OCI-LY7 (cell line): Measurements from ENCODE around the gene HSPH1.

Experiments used
- EZH2phosphoT487 ChIP-seq: fragments of 200-600 bp; sonication (generic); IDR thresholded peaks from 2 replicates; pipeline ENCODE4 v1.6.1; 2018; ENCODE audit warnings: low read depth, borderline replicate concordance, mild to moderate bottlenecking, mixed run types, antibody characterized with exemption, low read length, moderate library complexity, mixed read lengths
- TF ChIP-seq, protein P1 (sequence below): fragments of 200-600 bp; sonication (generic); conservative IDR thresholded peaks from 2 replicates; pipeline ENCODE4 v1.5.1; 2014; ENCODE audit warnings: mild to moderate bottlenecking, antibody characterized with exemption, low read length, moderate library complexity, mixed read lengths

DNA sequence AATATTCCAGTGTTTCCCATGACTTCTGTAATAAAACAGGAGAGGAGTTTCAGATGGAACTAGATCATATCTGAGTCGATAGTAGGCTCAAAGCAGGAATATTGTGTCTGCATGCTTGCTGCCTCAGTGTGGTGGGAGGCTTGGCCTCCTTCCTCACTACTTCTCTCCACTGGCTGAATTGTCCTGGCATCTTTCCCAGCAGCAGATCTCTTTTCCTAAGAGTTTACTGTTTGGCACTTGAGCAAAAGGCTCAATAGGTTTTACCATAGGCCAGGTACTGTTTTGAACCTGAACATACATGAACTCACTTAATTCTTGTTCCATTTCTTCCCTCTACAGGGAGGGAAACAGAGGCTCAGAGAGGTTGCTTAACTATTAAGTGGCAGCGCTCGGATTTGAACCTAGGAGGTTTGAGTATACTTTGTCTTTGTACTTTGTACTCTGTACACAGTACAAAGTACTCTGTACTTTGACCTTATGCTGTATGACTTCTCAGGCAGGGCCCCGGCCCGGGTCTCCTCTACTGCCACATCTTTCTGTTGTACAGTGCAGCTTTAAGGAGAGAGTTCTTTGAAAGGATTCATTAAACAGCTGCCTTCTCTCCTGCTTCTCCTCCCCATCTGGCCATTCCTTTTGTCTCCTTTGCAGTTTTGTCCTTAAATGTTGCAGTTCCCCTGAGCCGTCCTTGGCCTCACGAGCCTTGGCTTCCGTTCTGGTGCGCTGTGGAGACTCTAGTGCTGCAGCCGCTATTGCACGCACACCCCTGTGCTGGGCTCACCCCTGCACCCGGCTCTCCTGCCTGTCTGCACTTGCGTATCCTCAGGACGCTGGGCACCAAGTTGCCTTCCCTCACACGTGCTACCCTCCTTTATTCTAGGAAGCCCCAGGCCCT lies 46.2 kb upstream of the HSPH1 start:
- TF ChIP-seq, protein P1, sequence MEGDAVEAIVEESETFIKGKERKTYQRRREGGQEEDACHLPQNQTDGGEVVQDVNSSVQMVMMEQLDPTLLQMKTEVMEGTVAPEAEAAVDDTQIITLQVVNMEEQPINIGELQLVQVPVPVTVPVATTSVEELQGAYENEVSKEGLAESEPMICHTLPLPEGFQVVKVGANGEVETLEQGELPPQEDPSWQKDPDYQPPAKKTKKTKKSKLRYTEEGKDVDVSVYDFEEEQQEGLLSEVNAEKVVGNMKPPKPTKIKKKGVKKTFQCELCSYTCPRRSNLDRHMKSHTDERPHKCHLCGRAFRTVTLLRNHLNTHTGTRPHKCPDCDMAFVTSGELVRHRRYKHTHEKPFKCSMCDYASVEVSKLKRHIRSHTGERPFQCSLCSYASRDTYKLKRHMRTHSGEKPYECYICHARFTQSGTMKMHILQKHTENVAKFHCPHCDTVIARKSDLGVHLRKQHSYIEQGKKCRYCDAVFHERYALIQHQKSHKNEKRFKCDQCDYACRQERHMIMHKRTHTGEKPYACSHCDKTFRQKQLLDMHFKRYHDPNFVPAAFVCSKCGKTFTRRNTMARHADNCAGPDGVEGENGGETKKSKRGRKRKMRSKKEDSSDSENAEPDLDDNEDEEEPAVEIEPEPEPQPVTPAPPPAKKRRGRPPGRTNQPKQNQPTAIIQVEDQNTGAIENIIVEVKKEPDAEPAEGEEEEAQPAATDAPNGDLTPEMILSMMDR = no peak
- TF ChIP-seq EZH2phosphoT487 = no peak
